DND-41 (cell line): Measurements from ENCODE around the gene MAP3K9.

Source experiments
- ATAC-seq: fragments of 200-7000 bp; cut with Tn5 transposase; 3 replicates; pipeline ENCODE4 v1.9.1; 2021; ENCODE audit warnings: low read depth; ENCODE audit not compliant: insufficient read depth
- DNase-seq: peaks from one replicate; pipeline ENCODE4 v3.0.0-alpha.2; 2020
- H2AFZ ChIP-seq: 2 replicates; pipeline ENCODE4 v1.6.0; 2012; ENCODE audit warnings: low read depth, low read length
- H3K27ac ChIP-seq: 2 replicates; pipeline ENCODE4 v1.5.1; 2012; ENCODE audit warnings: low read length, inconsistent platforms
- H3K27me3 ChIP-seq: fragments of 200-600 bp; sonication (generic); 2 replicates; pipeline ENCODE4 v1.6.0; 2012; ENCODE audit warnings: low read length, mild to moderate bottlenecking, inconsistent platforms; ENCODE audit not compliant: insufficient read depth, poor library complexity
- H3K36me3 ChIP-seq: 2 replicates; pipeline ENCODE4 v1.5.1; 2012; ENCODE audit warnings: low read length, inconsistent platforms; ENCODE audit not compliant: insufficient read depth
- H3K4me1 ChIP-seq: 2 replicates; pipeline ENCODE4 v1.5.1; 2012; ENCODE audit warnings: mild to moderate bottlenecking, low read length; ENCODE audit not compliant: insufficient read depth
- H3K4me2 ChIP-seq: 2 replicates; pipeline ENCODE4 v1.6.0; 2012; ENCODE audit warnings: mild to moderate bottlenecking, moderate library complexity, low read length, inconsistent platforms; ENCODE audit not compliant: insufficient read depth
- H3K4me3 ChIP-seq, 2 experiments: fragments of 200-600 bp in 1 of 2; shearing (Covaris generic) in 1 of 2; 2 replicates each; pipeline ENCODE4 v1.5.1; 2012 to 2016; ENCODE audit warnings: inconsistent platforms in 2 of 2, low read length in 2 of 2, mild to moderate bottlenecking in 2 of 2, low read depth in 1 of 2, moderate library complexity in 1 of 2
- H3K79me2 ChIP-seq: 2 replicates; pipeline ENCODE4 v1.6.0; 2012; ENCODE audit warnings: low read length, inconsistent platforms; ENCODE audit not compliant: insufficient read depth
- H3K9ac ChIP-seq: 2 replicates; pipeline ENCODE4 v1.6.0; 2012; ENCODE audit warnings: low read depth, mild to moderate bottlenecking, inconsistent platforms, low read length, moderate library complexity
- H3K9me3 ChIP-seq: 2 replicates; pipeline ENCODE4 v1.5.1; 2012; ENCODE audit warnings: low read length, moderate library complexity, mild to moderate bottlenecking, inconsistent platforms; ENCODE audit not compliant: insufficient read depth, severe bottlenecking
- H4K20me1 ChIP-seq: 2 replicates; pipeline ENCODE4 v1.6.0; 2012; ENCODE audit warnings: low read length; ENCODE audit not compliant: insufficient read depth
- CTCF ChIP-seq: IDR thresholded peaks from 2 replicates; pipeline ENCODE4 v1.5.1; 2012; ENCODE audit warnings: borderline replicate concordance, low read length, moderate library complexity, mild to moderate bottlenecking; ENCODE audit not compliant: poor library complexity, severe bottlenecking; ENCODE audit errors: extremely low read depth
- EZH2 ChIP-seq: IDR thresholded peaks from 3 replicates; pipeline ENCODE4 v1.6.1; 2012; ENCODE audit warnings: borderline replicate concordance, low read depth, mild to moderate bottlenecking, moderate library complexity, low read length, inconsistent platforms; ENCODE audit not compliant: severe bottlenecking

MAP3K9 gene

GRCh38 chr14:70692210-70692609, 117.1 kb downstream of the MAP3K9 start:
- ATAC-seq, result no peak

GRCh38 chr14:70685474-70686197, 123.7 kb downstream of the MAP3K9 start:
- Histone ChIP-seq H3K27ac (no peak overlapping the region), H3K4me3 (no peak overlapping the region), H3K9ac (no peak overlapping the region), H3K79me2 (no peaks in the 10 kb centered on the region), H3K36me3 (no peaks in the 10 kb centered on the region), H2AFZ (no peak overlapping the region), H3K4me2 (no peak overlapping the region), H3K27me3 (peaks cover 11% of the 10 kb centered on the region), H4K20me1 (no peaks in the 10 kb centered on the region), H3K9me3 (no peaks in the 10 kb centered on the region), H3K4me1 (no peaks in the 10 kb centered on the region)
- no peak for ATAC-seq
- DNase-seq, result no peak
- TF ChIP-seq CTCF, result no peak
- TF ChIP-seq EZH2, result no peak

More at GRCh38 chr14:70692210-70692609, 117.1 kb downstream of the MAP3K9 start:
- Histone ChIP-seq H3K4me1 (no peaks in the 10 kb centered on the region), H3K36me3 (no peaks in the 10 kb centered on the region), H3K4me2 (no peak overlapping the region), H3K9ac (no peak overlapping the region), H3K4me3 (no peak overlapping the region), H4K20me1 (no peaks in the 10 kb centered on the region), H3K79me2 (no peaks in the 10 kb centered on the region), H3K9me3 (no peaks in the 10 kb centered on the region), H3K27me3 (no peaks in the 10 kb centered on the region), H3K27ac (no peak overlapping the region), H2AFZ (no peak overlapping the region)
- TF ChIP-seq CTCF (no peak), EZH2 (no peak)
- DNase-seq, result no peak

- H3K4me2 ChIP-seq, result no peak overlapping the region
- no peak overlapping the region for H3K27ac ChIP-seq
- no peaks in the 10 kb centered on the region for H4K20me1 ChIP-seq
- H3K4me1 ChIP-seq, result no peaks in the 10 kb centered on the region
- ATAC-seq (no peak), DNase-seq (no peak)
- no peak overlapping the region for H2AFZ ChIP-seq
- TF ChIP-seq EZH2 (no peak), CTCF (no peak)
- H3K9ac ChIP-seq, result no peak overlapping the region
- no peaks in the 10 kb centered on the region for H3K79me2 ChIP-seq
- no peaks in the 10 kb centered on the region for H3K9me3 ChIP-seq
- no peak overlapping the region for H3K4me3 ChIP-seq
- no peaks in the 10 kb centered on the region for H3K36me3 ChIP-seq
- H3K27me3 ChIP-seq, result peaks cover 11% of the 10 kb centered on the region
Observed at GRCh38 chr14:70683983-70684382, 125.3 kb downstream of the MAP3K9 start.
